HepG2 (cell line): ENCODE results near the gene INAFM2. TPM values are rescaled to one million over a fixed set of nuclear protein-coding genes. Genes with fewer than 3 reads are reported as not detected.

Source experiments
- CHD4 ChIP-seq: fragments of 200-600 bp; sonication (generic); IDR thresholded peaks from 2 replicates; pipeline ENCODE4 v1.7.0; 2017; ENCODE audit warnings: mild to moderate bottlenecking, low read length, borderline replicate concordance
- GATA4 ChIP-seq: sonication (generic); IDR thresholded peaks from 2 replicates; pipeline ENCODE4 v1.6.1; 2016; ENCODE audit warnings: antibody characterized with exemption, low read depth, borderline replicate concordance
- MTA1 ChIP-seq: sonication (generic); formaldehyde crosslinking; IDR thresholded peaks from 2 replicates; pipeline ENCODE4 v1.4.0; 2020; ENCODE audit warnings: missing genetic modification reagents, mild to moderate bottlenecking, borderline replicate concordance
- NCOA1 ChIP-seq: sonication (generic); formaldehyde crosslinking; IDR thresholded peaks from 2 replicates; pipeline ENCODE4 v1.9.0; 2021; ENCODE audit warnings: missing genetic modification reagents
- NFIC ChIP-seq: IDR thresholded peaks from 2 replicates; pipeline ENCODE4 v1.6.1; 2012; ENCODE audit warnings: mild to moderate bottlenecking, low read length, inconsistent platforms
- PHF21A ChIP-seq: sonication (generic); formaldehyde crosslinking; IDR thresholded peaks from 2 replicates; pipeline ENCODE4 v1.5.0; 2020; ENCODE audit warnings: mild to moderate bottlenecking, missing genetic modification reagents
- RARG ChIP-seq: sonication (generic); formaldehyde crosslinking; IDR thresholded peaks from 2 replicates; pipeline ENCODE4 v1.4.0; 2020; ENCODE audit warnings: low read depth, mild to moderate bottlenecking, missing genetic modification reagents
- SOX6 ChIP-seq, 2 experiments: fragments of 450-650 bp in 1 of 2; sonication (generic) in 1 of 2; formaldehyde crosslinking in 1 of 2; IDR thresholded peaks; 2 replicates each; pipeline versions ENCODE4 v1.4.0 to v1.6.1; 2017 to 2020; ENCODE audit warnings: antibody characterized with exemption in 1 of 2, mild to moderate bottlenecking in 1 of 2, missing genetic modification reagents in 1 of 2
- SP2 ChIP-seq: sonication (generic); formaldehyde crosslinking; IDR thresholded peaks from 2 replicates; pipeline ENCODE4 v1.5.1; 2020; ENCODE audit warnings: mild to moderate bottlenecking, missing genetic modification reagents
- ZBTB10 ChIP-seq: sonication (generic); formaldehyde crosslinking; IDR thresholded peaks from 2 replicates; pipeline ENCODE4 v1.4.0; 2020; ENCODE audit warnings: missing genetic modification reagents, borderline replicate concordance
- ZBTB42 ChIP-seq: sonication (generic); formaldehyde crosslinking; IDR thresholded peaks from 2 replicates; pipeline ENCODE4 v1.5.0; 2020; ENCODE audit warnings: mild to moderate bottlenecking, missing genetic modification reagents
- ZBTB8A ChIP-seq: sonication (generic); formaldehyde crosslinking; IDR thresholded peaks from 2 replicates; pipeline ENCODE4 v1.4.0; 2020; ENCODE audit warnings: mild to moderate bottlenecking, low read depth, missing genetic modification reagents, borderline replicate concordance
- ZNF263 ChIP-seq: sonication (generic); formaldehyde crosslinking; IDR thresholded peaks from 2 replicates; pipeline ENCODE4 v1.4.0; 2020; ENCODE audit warnings: missing genetic modification reagents
- ZNF337 ChIP-seq: sonication (generic); formaldehyde crosslinking; IDR thresholded peaks from 2 replicates; pipeline ENCODE4 v1.5.1; 2020; ENCODE audit warnings: missing genetic modification reagents, low read depth, mild to moderate bottlenecking, borderline replicate concordance
- ZNF784 ChIP-seq: sonication (generic); formaldehyde crosslinking; IDR thresholded peaks from 2 replicates; pipeline ENCODE4 v1.5.1; 2020; ENCODE audit warnings: missing genetic modification reagents, mild to moderate bottlenecking, borderline replicate concordance
- polyA plus RNA-seq, 8 experiments: library from polyadenylated mRNA; depleted of rRNA in 3 of 8; stranded (reverse) in 7 of 8; unstranded in 1 of 8; fragments of >200 nt; fragmentation: Illumina TruSeq in 4 of 8; extraction: Trizol in 4 of 8; gene quantifications; 2 replicates each; pipeline versions ENCODE4 v1.2.1 to v1.2.3, GENCODE V29; 2011 to 2016; ENCODE audit warnings: low read depth in 4 of 8, missing spikeins in 1 of 8, mixed read lengths in 1 of 8; ENCODE audit not compliant: insufficient read depth in 1 of 8
- total RNA-seq, 5 experiments: library from RNA; depleted of rRNA; stranded (reverse); fragments of >200 nt; fragmentation: Illumina TruSeq; extraction: Trizol; gene quantifications; 2 replicates each; pipeline ENCODE4 v1.2.3, GENCODE V29; 2016; ENCODE audit warnings: low read depth in 1 of 5
- TF ChIP-seq, protein P1 (sequence below): sonication (generic); formaldehyde crosslinking; IDR thresholded peaks from 2 replicates; pipeline ENCODE4 v1.4.0; 2020; ENCODE audit warnings: missing genetic modification reagents, mild to moderate bottlenecking, borderline replicate concordance
- TF ChIP-seq, protein P2 (sequence below): sonication (generic); formaldehyde crosslinking; conservative IDR thresholded peaks from 2 replicates; pipeline ENCODE4 v1.8.0; 2022; ENCODE audit warnings: mild to moderate bottlenecking, moderate library complexity, missing genetic modification reagents
- TF ChIP-seq, protein P3 (sequence below): sonication (generic); formaldehyde crosslinking; IDR thresholded peaks from 2 replicates; pipeline ENCODE4 v1.5.0; 2020; ENCODE audit warnings: missing genetic modification reagents

The INAFM2 gene
- total and polyA plus RNA-seq, 2 of the 13 experiments (the other 11 are each of a cell fraction or from before 2014, with no cell fraction given): 5.5 to 6.5 TPM

- TF ChIP-seq ZNF784 (peak; percentile 41; the same call in 1 of the 2 replicates), MTA1 (CRISPR knock-in tag) (peak; percentile 40; the same call in 1 of the 2 replicates), NCOA1 (CRISPR knock-in tag) (no peak), RARG (CRISPR knock-in tag) (no peak), GATA4 (no peak), SOX6 (IDR thresholded peaks at IDR 0.05) (no peak), SOX6 (CRISPR knock-in tag; IDR thresholded peaks at IDR 0.05) (peak; percentile 51; the same call in 1 of the 2 replicates), CHD4 (no peak), ZNF337 (CRISPR knock-in tag) (no peak), SP2 (CRISPR knock-in tag) (no peak), ZBTB10 (CRISPR knock-in tag) (peak; percentile 88), ZNF263 (CRISPR knock-in tag) (peak; percentile 76), PHF21A (no peak), NFIC (no peak), ZBTB8A (CRISPR knock-in tag) (peak; percentile 88; the same call in 1 of the 2 replicates), ZBTB42 (CRISPR knock-in tag) (peak; percentile 98)
- TF ChIP-seq, protein P1, sequence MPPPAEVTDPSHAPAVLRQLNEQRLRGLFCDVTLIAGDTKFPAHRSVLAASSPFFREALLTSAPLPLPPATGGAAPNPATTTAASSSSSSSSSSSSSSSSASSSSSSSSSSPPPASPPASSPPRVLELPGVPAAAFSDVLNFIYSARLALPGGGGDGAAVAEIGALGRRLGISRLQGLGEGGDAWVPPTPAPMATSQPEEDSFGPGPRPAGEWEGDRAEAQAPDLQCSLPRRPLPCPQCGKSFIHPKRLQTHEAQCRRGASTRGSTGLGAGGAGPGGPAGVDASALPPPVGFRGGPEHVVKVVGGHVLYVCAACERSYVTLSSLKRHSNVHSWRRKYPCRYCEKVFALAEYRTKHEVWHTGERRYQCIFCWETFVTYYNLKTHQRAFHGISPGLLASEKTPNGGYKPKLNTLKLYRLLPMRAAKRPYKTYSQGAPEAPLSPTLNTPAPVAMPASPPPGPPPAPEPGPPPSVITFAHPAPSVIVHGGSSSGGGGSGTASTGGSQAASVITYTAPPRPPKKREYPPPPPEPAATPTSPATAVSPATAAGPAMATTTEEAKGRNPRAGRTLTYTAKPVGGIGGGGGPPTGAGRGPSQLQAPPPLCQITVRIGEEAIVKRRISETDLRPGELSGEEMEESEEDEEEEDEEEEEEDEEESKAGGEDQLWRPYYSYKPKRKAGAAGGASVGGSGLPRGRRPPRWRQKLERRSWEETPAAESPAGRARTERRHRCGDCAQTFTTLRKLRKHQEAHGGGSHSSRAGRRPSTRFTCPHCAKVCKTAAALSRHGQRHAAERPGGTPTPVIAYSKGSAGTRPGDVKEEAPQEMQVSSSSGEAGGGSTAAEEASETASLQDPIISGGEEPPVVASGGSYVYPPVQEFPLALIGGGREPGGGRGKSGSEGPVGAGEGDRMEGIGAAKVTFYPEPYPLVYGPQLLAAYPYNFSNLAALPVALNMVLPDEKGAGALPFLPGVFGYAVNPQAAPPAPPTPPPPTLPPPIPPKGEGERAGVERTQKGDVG: peak; percentile 65; the same call in 1 of the 2 replicates
- TF ChIP-seq, protein P2, sequence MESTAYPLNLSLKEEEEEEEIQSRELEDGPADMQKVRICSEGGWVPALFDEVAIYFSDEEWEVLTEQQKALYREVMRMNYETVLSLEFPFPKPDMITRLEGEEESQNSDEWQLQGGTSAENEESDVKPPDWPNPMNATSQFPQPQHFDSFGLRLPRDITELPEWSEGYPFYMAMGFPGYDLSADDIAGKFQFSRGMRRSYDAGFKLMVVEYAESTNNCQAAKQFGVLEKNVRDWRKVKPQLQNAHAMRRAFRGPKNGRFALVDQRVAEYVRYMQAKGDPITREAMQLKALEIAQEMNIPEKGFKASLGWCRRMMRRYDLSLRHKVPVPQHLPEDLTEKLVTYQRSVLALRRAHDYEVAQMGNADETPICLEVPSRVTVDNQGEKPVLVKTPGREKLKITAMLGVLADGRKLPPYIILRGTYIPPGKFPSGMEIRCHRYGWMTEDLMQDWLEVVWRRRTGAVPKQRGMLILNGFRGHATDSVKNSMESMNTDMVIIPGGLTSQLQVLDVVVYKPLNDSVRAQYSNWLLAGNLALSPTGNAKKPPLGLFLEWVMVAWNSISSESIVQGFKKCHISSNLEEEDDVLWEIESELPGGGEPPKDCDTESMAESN (CRISPR knock-in tag): peak; percentile 97
- TF ChIP-seq, protein P3, sequence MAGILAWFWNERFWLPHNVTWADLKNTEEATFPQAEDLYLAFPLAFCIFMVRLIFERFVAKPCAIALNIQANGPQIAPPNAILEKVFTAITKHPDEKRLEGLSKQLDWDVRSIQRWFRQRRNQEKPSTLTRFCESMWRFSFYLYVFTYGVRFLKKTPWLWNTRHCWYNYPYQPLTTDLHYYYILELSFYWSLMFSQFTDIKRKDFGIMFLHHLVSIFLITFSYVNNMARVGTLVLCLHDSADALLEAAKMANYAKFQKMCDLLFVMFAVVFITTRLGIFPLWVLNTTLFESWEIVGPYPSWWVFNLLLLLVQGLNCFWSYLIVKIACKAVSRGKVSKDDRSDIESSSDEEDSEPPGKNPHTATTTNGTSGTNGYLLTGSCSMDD (CRISPR knock-in tag): peak; percentile 98
Observed at GRCh38 chr15:40367686-40368611, 44.5 kb downstream of the INAFM2 start (continued).
